SH-SY5Y (cell line): ENCODE results near the gene DNAI7.

Source experiments
- GATA2 ChIP-seq: IDR thresholded peaks from 2 replicates; pipeline ENCODE4 v1.6.1; 2011; ENCODE audit warnings: mild to moderate bottlenecking, low read depth, low read length
- GATA3 ChIP-seq: IDR thresholded peaks from 2 replicates; pipeline ENCODE4 v1.6.1; 2011; ENCODE audit warnings: low read depth, mild to moderate bottlenecking, low read length, moderate library complexity

DNA sequence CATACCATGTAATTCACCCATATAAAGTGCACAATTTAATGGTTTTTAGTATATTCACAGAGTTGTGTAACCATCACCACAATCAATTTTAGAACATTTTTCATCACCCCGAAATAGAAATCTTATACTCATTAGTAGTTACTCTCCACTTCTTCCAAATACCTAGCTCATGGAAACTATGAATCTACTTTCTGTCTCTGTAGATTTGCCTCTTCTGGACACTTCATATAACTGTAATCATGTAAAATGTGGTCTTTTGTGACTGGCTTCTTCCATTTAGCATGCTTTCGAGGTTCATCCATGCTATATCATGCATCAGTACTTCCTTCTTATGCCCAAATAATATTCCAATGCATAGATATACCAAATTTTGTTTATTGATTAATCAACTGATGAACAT is 10.8 kb downstream of the DNAI7 start:
- no peak for TF ChIP-seq GATA2
- no peak for TF ChIP-seq GATA3
